A549 (cell line): ENCODE results near the gene CDK19. TPM values are rescaled to one million over a fixed set of nuclear protein-coding genes. Genes with fewer than 3 reads are reported as not detected.

Source experiments
- ATAC-seq, 2 experiments: fragments of 200-7000 bp in 1 of 2; fragments of >200 bp in 1 of 2; cut with Nextera tagmentation in 1 of 2; cut with Tn5 transposase in 1 of 2; 3 replicates each; pipeline versions ENCODE4 v1.8.0 to v1.9.1; 2018 to 2020; ENCODE audit warnings: mild to moderate bottlenecking in 1 of 2, moderate library complexity in 1 of 2
- CTCF ChIA-PET: fragments of 300-600 bp; sonication (Branson Sonifier 250); formaldehyde crosslinking; extraction: SDS; loops from one replicate; lab custom pipeline; 2021; ENCODE audit warnings: antibody characterized with exemption, inconsistent platforms; lab: Yijun Ruan, JAX
- POLR2A ChIA-PET: fragments of 350-600 bp; formaldehyde crosslinking; extraction: SDS; loops from one replicate; lab custom pipeline; 2021; ENCODE audit warnings: antibody characterized with exemption, inconsistent platforms; lab: Yijun Ruan, JAX
- DNase-seq, 2 experiments: peaks; one replicate each; pipeline versions ENCODE4 v3.0.0 to v3.0.0-alpha.2; 2011 to 2016; ENCODE audit warnings: low read depth in 1 of 2, low spot score in 1 of 2
- FAIRE-seq: peaks from 2 replicates; lab custom pipeline; 2011; peaks lifted over from hg19 to GRCh38; lab: Jason Lieb, UNC
- H3K27ac ChIP-seq, 2 experiments: fragments of >200 bp; sonication (Bioruptor Twin); formaldehyde crosslinking; 3 replicates each; pipeline ENCODE4 v1.5.1; 2016 to 2017
- H3K4me1 ChIP-seq: fragments of >200 bp; sonication (Bioruptor Twin); formaldehyde crosslinking; 3 replicates; pipeline ENCODE4 v1.6.1; 2016
- H3K4me2 ChIP-seq: fragments of >200 bp; sonication (Bioruptor Twin); formaldehyde crosslinking; 3 replicates; pipeline ENCODE4 v1.6.1; 2016
- H3K4me3 ChIP-seq: fragments of >200 bp; sonication (Bioruptor Twin); formaldehyde crosslinking; 3 replicates; pipeline ENCODE4 v1.5.1; 2016
- H3K9me3 ChIP-seq: fragments of >200 bp; sonication (Bioruptor Twin); formaldehyde crosslinking; 3 replicates; pipeline ENCODE4 v1.6.1; 2016
- CBX2 ChIP-seq: fragments of 200-600 bp; sonication (generic); IDR thresholded peaks from 2 replicates; pipeline ENCODE4 v1.6.1; 2016; ENCODE audit warnings: low read depth, mild to moderate bottlenecking, borderline replicate concordance
- CEBPB ChIP-seq, 2 experiments: fragments of >200 bp in 1 of 2; sonication (Bioruptor Twin) in 1 of 2; formaldehyde crosslinking in 1 of 2; IDR thresholded peaks; 2 replicates each; pipeline ENCODE4 v1.6.1; 2012 to 2016
- ELK1 ChIP-seq: fragments of 150-350 bp; IDR thresholded peaks from 2 replicates; pipeline ENCODE4 v1.6.1; 2014; ENCODE audit warnings: low read depth, mild to moderate bottlenecking, low read length
- EP300 ChIP-seq, 2 experiments: fragments of >200 bp; sonication (Bioruptor Twin); formaldehyde crosslinking; IDR thresholded peaks; 2 replicates in 1 of 2; 3 replicates in 1 of 2; pipeline ENCODE4 v1.6.1; 2016 to 2017
- HOXB13 ChIP-seq: fragments of 250-450 bp; sonication (Bioruptor Pico); IDR thresholded peaks from 2 replicates; pipeline ENCODE4 v1.5.0; 2020; ENCODE audit warnings: low read depth, mild to moderate bottlenecking, moderate library complexity
- POLR2A ChIP-seq: IDR thresholded peaks from 2 replicates; pipeline ENCODE4 v1.6.1; 2012; ENCODE audit warnings: mild to moderate bottlenecking, low read length
- POLR2AphosphoS2 ChIP-seq: conservative IDR thresholded peaks from 2 replicates; pipeline ENCODE4 v1.6.1; 2012; ENCODE audit warnings: low read length, improper control_type of control experiment, inconsistent platforms
- WGBS: methylation state at CpG from one replicate; pipeline ENCODE4 v1.1.6; 2017; ENCODE audit errors: missing lambda C conversion rate; 5-methylcytosine and 5-hydroxymethylcytosine counted together
- polyA plus RNA-seq, 4 experiments: library from polyadenylated mRNA; depleted of rRNA in 3 of 4; stranded (reverse); fragments of >200 nt; fragmentation: RNase III in 1 of 4; extraction: RNeasy Plus Mini Kit Qiagen cat#74134 plus additional on column Dnase treatment in 1 of 4; gene quantifications; 2 replicates in 3 of 4; 3 replicates in 1 of 4; pipeline ENCODE4 v1.2.3, GENCODE V29; 2011 to 2017
- small RNA-seq, 6 experiments: library from RNA; depleted of rRNA; stranded (forward); fragments of <200 nt; gene quantifications; one replicate each; pipeline ENCODE3, GENCODE V24; 2012

The CDK19 gene
- polyA plus RNA-seq, 2 of the 4 experiments (the other 2 are of a cell fraction): 7.1 to 18.6 TPM

GRCh38 chr6:110560239-110561007 lies 254.8 kb downstream of the CDK19 start:
- ATAC-seq (no peak), DNase-seq (no peak), FAIRE-seq (no peak)
- Histone ChIP-seq H3K4me2 (no peak overlapping the region), H3K27ac (no peak overlapping the region), H3K4me3 (no peak overlapping the region), H3K9me3 (no peaks in the 10 kb centered on the region), H3K4me1 (no peaks in the 10 kb centered on the region)
- WGBS: 61% methylated on average over 6 of the region's 6 CpGs
- CTCF ChIA-PET: interaction anchor here (0.8 kb wide), 1 partner anchor 121 kb away, joined by 3 read pairs; no protein-coding TSS in a partner anchor
- POLR2A ChIA-PET: no interaction called here
- TF ChIP-seq ELK1 (no peak), CEBPB (IDR thresholded peaks at IDR 0.05) (no peak), CBX2 (no peak), POLR2AphosphoS2 (no peak), HOXB13 (CRISPR knock-in tag) (no peak), POLR2A (no peak), EP300 (IDR thresholded peaks at IDR 0.05) (no peak)

Small RNA genes lying within 50 kb of the gene (small RNA-seq; reads per million reads assigned to genes)
- 0 to 0.26 (median 0) reads per million in 6 experiments for gene RNU6-1115P
- gene RNU6-957P: 0 reads per million in 6 experiments
- 0 reads per million in 6 experiments for gene SNORA40C

Other genes with a start within 250 kb of the CDK19 start
- 106 and 147 TPM in 2 replicates for gene AMD1, start 59.3 kb upstream of the CDK19 start, polyA plus RNA-seq (2011; rRNA removed)
- 82.3 to 89.2 TPM (median 83.6 TPM) in 3 replicates for gene AMD1, start 59.3 kb upstream of the CDK19 start, polyA plus RNA-seq (2017; fragmentation: RNase III; extraction: RNeasy Plus Mini Kit Qiagen cat#74134 plus additional on column Dnase treatment)
- 59.9 and 105 TPM in 2 replicates for gene GTF3C6, start 143.2 kb upstream of the CDK19 start, polyA plus RNA-seq (2011; rRNA removed)
- gene GTF3C6, start 143.2 kb upstream of the CDK19 start, polyA plus RNA-seq (2017; fragmentation: RNase III; extraction: RNeasy Plus Mini Kit Qiagen cat#74134 plus additional on column Dnase treatment): 105 to 112 TPM (median 110 TPM) in 3 replicates
- 35.8 and 58.3 TPM in 2 replicates for gene RPF2, start 166.6 kb upstream of the CDK19 start, polyA plus RNA-seq (2011; rRNA removed)
- 26.5 to 35.8 TPM (median 26.8 TPM) in 3 replicates for gene RPF2, start 166.6 kb upstream of the CDK19 start, polyA plus RNA-seq (2017; fragmentation: RNase III; extraction: RNeasy Plus Mini Kit Qiagen cat#74134 plus additional on column Dnase treatment)